ENCODE results near the gene GRB10.

Gene GRB10

DNA sequence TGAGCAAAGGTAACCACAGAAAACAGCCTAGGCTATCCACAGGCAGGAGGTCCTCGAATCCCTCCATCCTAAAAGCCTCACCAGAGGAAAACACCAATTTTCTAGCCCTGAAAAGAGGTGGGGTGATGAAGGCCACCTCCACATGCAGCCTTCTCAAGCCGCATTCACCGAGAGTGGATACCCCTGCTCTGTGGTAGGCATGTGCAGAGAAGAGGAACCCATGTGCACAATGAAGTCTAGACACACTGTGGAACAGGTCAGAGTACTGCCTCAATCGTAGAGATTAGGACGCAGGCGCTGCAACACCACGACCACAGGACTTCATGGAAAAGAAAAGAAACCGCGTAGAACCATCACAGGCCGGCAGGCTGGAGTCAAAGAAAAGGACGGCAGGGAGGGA, 38.8 kb downstream of the GRB10 start:
- Histone ChIP-seq H3K4me2 (no peak overlapping the region), H3K79me2 (ENCODE audit: insufficient read depth, low read depth) (no peaks in the 10 kb centered on the region; the same call in 1 of the 2 replicates), H3K36me3 (ENCODE audit: insufficient read depth) (no peaks in the 10 kb centered on the region), H4K20me1 (ENCODE audit: insufficient read depth) (no peaks in the 10 kb centered on the region), H3K4me1 (ENCODE audit: low read depth, poor library complexity, severe bottlenecking) (no peaks in the 10 kb centered on the region), H3K4me3 (IDR thresholded peaks at IDR 0.05; ENCODE audit: insufficient read depth, low read depth, low read length) (no peak overlapping the region), H3K9ac (no peak overlapping the region), H3K27ac (no peak overlapping the region), H3K27me3 (ENCODE audit: insufficient read depth, low read depth) (no peaks in the 10 kb centered on the region), H2AFZ (ENCODE audit: low read depth) (no peak overlapping the region)
- TF ChIP-seq, protein P1, sequence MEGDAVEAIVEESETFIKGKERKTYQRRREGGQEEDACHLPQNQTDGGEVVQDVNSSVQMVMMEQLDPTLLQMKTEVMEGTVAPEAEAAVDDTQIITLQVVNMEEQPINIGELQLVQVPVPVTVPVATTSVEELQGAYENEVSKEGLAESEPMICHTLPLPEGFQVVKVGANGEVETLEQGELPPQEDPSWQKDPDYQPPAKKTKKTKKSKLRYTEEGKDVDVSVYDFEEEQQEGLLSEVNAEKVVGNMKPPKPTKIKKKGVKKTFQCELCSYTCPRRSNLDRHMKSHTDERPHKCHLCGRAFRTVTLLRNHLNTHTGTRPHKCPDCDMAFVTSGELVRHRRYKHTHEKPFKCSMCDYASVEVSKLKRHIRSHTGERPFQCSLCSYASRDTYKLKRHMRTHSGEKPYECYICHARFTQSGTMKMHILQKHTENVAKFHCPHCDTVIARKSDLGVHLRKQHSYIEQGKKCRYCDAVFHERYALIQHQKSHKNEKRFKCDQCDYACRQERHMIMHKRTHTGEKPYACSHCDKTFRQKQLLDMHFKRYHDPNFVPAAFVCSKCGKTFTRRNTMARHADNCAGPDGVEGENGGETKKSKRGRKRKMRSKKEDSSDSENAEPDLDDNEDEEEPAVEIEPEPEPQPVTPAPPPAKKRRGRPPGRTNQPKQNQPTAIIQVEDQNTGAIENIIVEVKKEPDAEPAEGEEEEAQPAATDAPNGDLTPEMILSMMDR (conservative IDR thresholded peaks at IDR 0.05; ENCODE audit: low read depth, low read length) = no peak

DNA sequence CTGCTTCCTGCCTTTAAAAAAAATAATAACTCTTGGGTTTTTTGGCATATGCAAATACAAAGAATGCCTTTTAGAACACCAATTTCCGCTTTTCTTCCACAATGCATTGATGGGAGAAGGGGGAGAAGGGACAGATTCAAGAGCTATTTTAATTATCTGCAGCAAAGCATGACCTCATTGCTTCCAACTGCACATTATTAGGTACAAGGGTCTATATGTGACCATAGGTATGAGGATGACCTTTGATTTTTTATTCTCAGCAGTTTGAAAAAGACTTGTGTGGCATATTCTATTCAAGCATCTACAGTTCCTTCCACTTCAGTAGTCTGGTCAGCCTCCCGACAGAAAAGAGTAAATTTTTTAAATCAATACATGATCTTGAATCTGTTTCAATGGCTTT, 39.7 kb downstream of the GRB10 start:
- H2AFZ ChIP-seq (ENCODE audit: low read depth) = no peak overlapping the region
- H3K4me3 ChIP-seq (IDR thresholded peaks at IDR 0.05; ENCODE audit: insufficient read depth, low read depth, low read length) = no peak overlapping the region
- no peak overlapping the region for H3K27ac ChIP-seq
- no peaks in the 10 kb centered on the region; the same call in 1 of the 2 replicates for H3K79me2 ChIP-seq (ENCODE audit: insufficient read depth, low read depth)
- H4K20me1 ChIP-seq (ENCODE audit: insufficient read depth) = no peaks in the 10 kb centered on the region
- TF ChIP-seq, protein P1 (conservative IDR thresholded peaks at IDR 0.05; ENCODE audit: low read depth, low read length) = no peak
- no peaks in the 10 kb centered on the region for H3K4me1 ChIP-seq (ENCODE audit: low read depth, poor library complexity, severe bottlenecking)
- no peaks in the 10 kb centered on the region for H3K36me3 ChIP-seq (ENCODE audit: insufficient read depth)
- H3K9ac ChIP-seq = no peak overlapping the region
- no peak overlapping the region for H3K4me2 ChIP-seq
- no peaks in the 10 kb centered on the region for H3K27me3 ChIP-seq (ENCODE audit: insufficient read depth, low read depth)

DNA sequence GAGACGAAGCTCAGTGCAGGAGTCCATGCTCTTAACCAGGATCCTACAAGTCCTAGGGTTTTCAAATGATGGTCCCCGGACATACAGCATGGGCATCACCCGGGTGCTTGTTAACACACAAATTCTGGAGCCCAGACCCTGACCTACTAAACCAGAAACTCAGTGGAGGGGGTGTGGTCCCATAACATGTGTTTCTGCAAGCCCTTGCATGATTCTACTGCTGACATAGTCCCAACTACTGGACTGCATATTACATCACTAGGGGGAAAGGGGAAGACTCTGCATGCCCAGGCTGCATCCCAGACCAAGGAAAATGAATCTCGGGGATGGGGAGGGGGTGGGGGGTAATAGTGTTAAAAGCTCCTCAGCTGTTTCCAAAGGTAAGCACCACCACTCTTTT, 40.3 kb downstream of the GRB10 start:
- no peak overlapping the region for H3K4me3 ChIP-seq (IDR thresholded peaks at IDR 0.05; ENCODE audit: insufficient read depth, low read depth, low read length)
- H2AFZ ChIP-seq (ENCODE audit: low read depth) = no peak overlapping the region
- H3K27me3 ChIP-seq (ENCODE audit: insufficient read depth, low read depth) = no peaks in the 10 kb centered on the region
- no peak overlapping the region for H3K9ac ChIP-seq
- H3K4me1 ChIP-seq (ENCODE audit: low read depth, poor library complexity, severe bottlenecking) = no peaks in the 10 kb centered on the region
- no peaks in the 10 kb centered on the region for H3K36me3 ChIP-seq (ENCODE audit: insufficient read depth)
- H3K27ac ChIP-seq = no peak overlapping the region
- H4K20me1 ChIP-seq (ENCODE audit: insufficient read depth) = no peaks in the 10 kb centered on the region
- H3K4me2 ChIP-seq = no peak overlapping the region
- no peaks in the 10 kb centered on the region; the same call in 1 of the 2 replicates for H3K79me2 ChIP-seq (ENCODE audit: insufficient read depth, low read depth)
- TF ChIP-seq, protein P1 (conservative IDR thresholded peaks at IDR 0.05; ENCODE audit: low read depth, low read length) = no peak

DNA sequence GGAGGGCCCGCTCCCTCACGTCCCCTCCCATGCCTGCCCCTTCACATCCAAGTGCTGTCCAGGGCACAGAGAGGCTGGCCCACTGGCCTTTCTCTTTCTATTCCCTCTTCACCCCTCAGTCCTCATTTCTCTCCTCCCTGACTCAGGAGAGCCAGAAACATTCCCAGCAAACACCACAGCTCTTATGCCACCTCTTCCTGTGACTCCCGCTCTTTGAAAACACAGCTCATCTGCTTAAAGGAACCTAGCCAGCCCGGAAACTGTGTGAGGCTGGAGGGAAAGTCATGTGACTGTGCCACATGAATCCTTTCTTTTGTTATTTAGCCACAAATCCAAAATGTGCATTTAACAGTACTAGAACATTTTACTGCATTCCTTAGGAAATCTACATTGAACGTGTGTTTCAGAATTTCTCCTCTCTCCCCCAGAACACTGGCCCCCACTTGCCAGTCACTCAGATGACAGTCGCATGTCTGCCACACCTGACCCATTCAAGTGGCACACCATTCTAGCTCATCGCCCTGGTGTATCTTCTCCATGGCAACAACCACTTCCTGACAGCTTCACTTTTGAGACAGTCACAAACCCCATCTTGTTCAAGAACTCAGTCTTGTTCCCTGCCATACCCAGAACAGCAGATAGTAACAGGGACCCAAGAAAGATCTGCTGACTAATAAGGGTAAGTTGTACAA, 42.8 kb downstream of the GRB10 start:
- H3K27ac ChIP-seq = no peak overlapping the region
- no peak overlapping the region for H3K4me2 ChIP-seq
- H2AFZ ChIP-seq (ENCODE audit: low read depth) = no peak overlapping the region
- peaks cover 8% of the 10 kb centered on the region for H3K4me1 ChIP-seq (ENCODE audit: low read depth, poor library complexity, severe bottlenecking)
- H3K27me3 ChIP-seq (ENCODE audit: insufficient read depth, low read depth) = no peaks in the 10 kb centered on the region
- no peaks in the 10 kb centered on the region; the same call in 1 of the 2 replicates for H3K79me2 ChIP-seq (ENCODE audit: insufficient read depth, low read depth)
- no peaks in the 10 kb centered on the region for H3K36me3 ChIP-seq (ENCODE audit: insufficient read depth)
- H3K9ac ChIP-seq = no peak overlapping the region
- H3K4me3 ChIP-seq (IDR thresholded peaks at IDR 0.05; ENCODE audit: insufficient read depth, low read depth, low read length) = no peak overlapping the region
- TF ChIP-seq, protein P1 (conservative IDR thresholded peaks at IDR 0.05; ENCODE audit: low read depth, low read length) = no peak
- no peaks in the 10 kb centered on the region for H4K20me1 ChIP-seq (ENCODE audit: insufficient read depth)
